Measurements from ENCODE around the gene DLG2.

DLG2 gene

GRCh38 chr11:85530634-85531033 is 96.5 kb downstream of the DLG2 start:
- TF ChIP-seq CTCF (IDR thresholded peaks at IDR 0.05; ENCODE audit: insufficient read depth, missing control alignments) = no peak
- DNase-seq (ENCODE audit: insufficient read length, low spot score) (no peak), FAIRE-seq (no peak)

GRCh38 chr11:85526564-85526963 is 100.6 kb downstream of the DLG2 start:
- FAIRE-seq (no peak), DNase-seq (ENCODE audit: insufficient read length, low spot score) (no peak)
- TF ChIP-seq CTCF (IDR thresholded peaks at IDR 0.05; ENCODE audit: insufficient read depth, missing control alignments) = no peak

- no peak for FAIRE-seq
- no peak for TF ChIP-seq CTCF (IDR thresholded peaks at IDR 0.05; ENCODE audit: insufficient read depth, missing control alignments)
- no peak for DNase-seq (ENCODE audit: insufficient read length, low spot score)
Measured at GRCh38 chr11:85525686-85526085, 101.5 kb downstream of the DLG2 start.

GRCh38 chr11:85517272-85517671 is 109.9 kb downstream of the DLG2 start:
- FAIRE-seq (no peak), DNase-seq (ENCODE audit: insufficient read length, low spot score) (no peak)
- TF ChIP-seq CTCF (IDR thresholded peaks at IDR 0.05; ENCODE audit: insufficient read depth, missing control alignments) = no peak

- DNase-seq (ENCODE audit: insufficient read length, low spot score) = no peak
- no peak for FAIRE-seq
- no peak for TF ChIP-seq CTCF (IDR thresholded peaks at IDR 0.05; ENCODE audit: insufficient read depth, missing control alignments)
Measured at GRCh38 chr11:85495918-85496317, 131.2 kb downstream of the DLG2 start.

- DNase-seq (ENCODE audit: insufficient read length, low spot score) = no peak
- no peak for FAIRE-seq
- no peak for TF ChIP-seq CTCF (IDR thresholded peaks at IDR 0.05; ENCODE audit: insufficient read depth, missing control alignments)
Measured at GRCh38 chr11:85494396-85494795, 132.7 kb downstream of the DLG2 start.

GRCh38 chr11:85485902-85486301 is 141.2 kb downstream of the DLG2 start:
- DNase-seq (ENCODE audit: insufficient read length, low spot score) (no peak), FAIRE-seq (no peak)
- no peak for TF ChIP-seq CTCF (IDR thresholded peaks at IDR 0.05; ENCODE audit: insufficient read depth, missing control alignments)
